Hypothalamus (tissue), 51 donors: ENCODE data around the gene SIVA1.
"Not testable (repeated sequence)": the region's sequence is repeated elsewhere in the genome, so short reads cannot be mapped to it uniquely, and the experiment has no call there.

ENCODE experiments used
- DNase-seq, 51 donors: peaks; one replicate each; lab custom pipeline; 2025; lab: John Stamatoyannopoulos, UW

SIVA1 gene

GRCh38 chr14:104747876-104748275 lies 5.1 kb upstream of the SIVA1 start:
- no peak for DNase-seq

GRCh38 chr14:104749111-104749649 lies 3.8 kb upstream of the SIVA1 start:
- peak in 28 of 51 donors; percentile 20 to 81 (median 56) for DNase-seq

- DNase-seq, result no peak
Measured at GRCh38 chr14:104750056-104750752, 2.7 kb upstream of the SIVA1 start.

- DNase-seq, result not testable (repeated sequence)
Measured at GRCh38 chr14:104750753-104751057, 2.2 kb upstream of the SIVA1 start.

- peak in 1 of 51 donors; percentile 46 for DNase-seq
Measured at GRCh38 chr14:104751539-104752422, 1.2 kb upstream of the SIVA1 start.

GRCh38 chr14:104752423-104752734 lies 568 bp upstream of the SIVA1 start:
- no peak for DNase-seq

- peak in 1 of 51 donors; percentile 54 for DNase-seq
Measured at GRCh38 chr14:104753528-104754212, 723 bp downstream of the SIVA1 start.

GRCh38 chr14:104754213-104754851 lies 1.4 kb downstream of the SIVA1 start:
- DNase-seq, result no peak

- DNase-seq, result no peak
Measured at GRCh38 chr14:104755621-104756020, 2.7 kb downstream of the SIVA1 start.

GRCh38 chr14:104756477-104757237 lies 3.7 kb downstream of the SIVA1 start:
- DNase-seq, result no peak

- no peak for DNase-seq
Measured at GRCh38 chr14:104757238-104757585, 4.3 kb downstream of the SIVA1 start.

- no peak for DNase-seq
Measured at GRCh38 chr14:104757681-104758392, 4.9 kb downstream of the SIVA1 start.

GRCh38 chr14:104758981-104759969 lies 6.3 kb downstream of the SIVA1 start:
- DNase-seq, result no peak

GRCh38 chr14:104765517-104765916 lies 12.6 kb downstream of the SIVA1 start:
- DNase-seq, result no peak

GRCh38 chr14:104766256-104766862 lies 13.4 kb downstream of the SIVA1 start:
- no peak for DNase-seq

- no peak for DNase-seq
Measured at GRCh38 chr14:104766863-104767633, 14.1 kb downstream of the SIVA1 start.

GRCh38 chr14:104767634-104767918 lies 14.6 kb downstream of the SIVA1 start:
- DNase-seq, result no peak
